Epithelial cell of esophagus (primary cell): ENCODE data around the gene LILRB5.
A peak's percentile ranks its signal among the peaks of the same experiment; 100 is the strongest.
"Not testable (repeated sequence)": the region's sequence is repeated elsewhere in the genome, so short reads cannot be mapped to it uniquely, and the experiment has no call there.

Experiments
- DNase-seq: peaks from one replicate; pipeline ENCODE4 v3.0.0; 2010; ENCODE audit warnings: low read depth
- H3K4me3 ChIP-seq: 2 replicates; pipeline ENCODE4 v1.5.1; 2011; ENCODE audit warnings: mild to moderate bottlenecking, low read length, control low read depth
- CTCF ChIP-seq: IDR thresholded peaks from 2 replicates; pipeline ENCODE4 v1.5.1; 2011; ENCODE audit warnings: low read depth, mild to moderate bottlenecking, low read length, control low read depth, inconsistent platforms; ENCODE audit not compliant: insufficient read depth; ENCODE audit errors: missing control alignments

The LILRB5 gene

GRCh38 chr19:54245936-54246335 is 11.1 kb downstream of the LILRB5 start:
- H3K4me3 ChIP-seq = no peak overlapping the region
- no peak for TF ChIP-seq CTCF
- no peak for DNase-seq

DNA sequence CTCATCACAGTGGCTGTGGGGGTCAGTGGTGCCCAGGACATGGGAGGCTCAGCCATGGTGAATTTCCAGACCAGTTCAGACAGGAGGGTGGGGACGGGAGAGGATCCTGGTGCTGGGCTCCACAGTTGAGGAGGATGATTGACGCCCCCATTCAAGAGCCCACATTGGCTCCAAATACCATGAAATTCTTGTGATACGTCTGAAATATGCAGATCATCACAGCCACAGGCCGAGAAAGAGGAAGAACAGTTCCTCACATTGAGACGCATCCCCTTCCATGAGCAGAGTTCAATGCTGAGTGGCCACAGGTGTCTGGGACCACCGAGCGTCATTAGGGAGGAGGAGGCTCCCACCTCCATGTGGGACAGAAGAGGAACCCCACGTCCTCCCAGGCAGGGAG is 13.3 kb downstream of the LILRB5 start:
- not testable (repeated sequence) for DNase-seq, H3K4me3 ChIP-seq

DNA sequence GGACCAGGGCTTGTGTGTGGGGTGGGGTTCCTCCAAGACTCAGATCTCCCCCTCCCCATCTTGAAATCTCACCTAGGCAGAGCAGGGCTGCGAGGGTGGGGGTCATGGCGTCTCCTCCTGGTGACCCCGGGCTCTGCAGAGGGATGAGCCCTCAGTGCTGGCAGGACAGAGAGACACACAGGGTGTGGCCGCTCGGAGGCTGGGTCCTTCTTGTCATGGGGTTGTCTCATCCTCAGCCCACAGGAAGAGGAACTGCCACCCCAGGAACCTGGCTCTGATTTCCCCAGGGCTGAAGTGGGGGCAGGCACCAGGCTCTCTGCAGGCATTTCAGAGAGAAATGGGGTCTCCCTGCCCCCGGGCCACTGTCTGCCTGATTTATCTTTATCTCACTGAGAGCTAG is 14.4 kb downstream of the LILRB5 start, which contains the start of gene LILRA6:
LILRA6 (minus strand) TSS at position 145 of the 400 bp plus-strand sequence.
- not testable (repeated sequence) for DNase-seq

DNA sequence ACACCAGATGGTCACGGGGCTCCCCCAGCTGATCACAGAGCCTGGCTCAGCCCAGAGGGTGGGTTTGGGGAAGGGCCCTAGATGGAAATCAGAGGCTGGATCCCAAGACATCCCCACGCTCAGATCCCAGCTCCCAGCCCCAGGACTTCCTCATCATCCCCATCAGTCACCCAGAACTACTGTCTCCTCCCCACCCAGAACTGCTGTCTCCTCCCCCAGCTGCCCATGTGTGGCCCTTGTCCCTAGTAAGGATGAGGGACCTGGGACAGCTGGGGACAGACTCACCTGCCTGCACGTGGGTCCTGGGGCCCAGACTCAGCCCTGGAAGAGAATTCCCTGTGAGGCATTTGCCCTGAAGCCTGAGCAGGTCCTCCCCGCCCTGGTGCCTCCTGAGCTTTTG is 14.8 kb downstream of the LILRB5 start:
- H3K4me3 ChIP-seq, DNase-seq: not testable (repeated sequence)

More for the DNA sequence above, 14.4 kb downstream of the LILRB5 start, which contains the start of gene LILRA6:
- not testable (repeated sequence) for H3K4me3 ChIP-seq

- DNase-seq, H3K4me3 ChIP-seq: not testable (repeated sequence)
Measured at GRCh38 chr19:54240372-54241336, 16.4 kb downstream of the LILRB5 start.

DNA sequence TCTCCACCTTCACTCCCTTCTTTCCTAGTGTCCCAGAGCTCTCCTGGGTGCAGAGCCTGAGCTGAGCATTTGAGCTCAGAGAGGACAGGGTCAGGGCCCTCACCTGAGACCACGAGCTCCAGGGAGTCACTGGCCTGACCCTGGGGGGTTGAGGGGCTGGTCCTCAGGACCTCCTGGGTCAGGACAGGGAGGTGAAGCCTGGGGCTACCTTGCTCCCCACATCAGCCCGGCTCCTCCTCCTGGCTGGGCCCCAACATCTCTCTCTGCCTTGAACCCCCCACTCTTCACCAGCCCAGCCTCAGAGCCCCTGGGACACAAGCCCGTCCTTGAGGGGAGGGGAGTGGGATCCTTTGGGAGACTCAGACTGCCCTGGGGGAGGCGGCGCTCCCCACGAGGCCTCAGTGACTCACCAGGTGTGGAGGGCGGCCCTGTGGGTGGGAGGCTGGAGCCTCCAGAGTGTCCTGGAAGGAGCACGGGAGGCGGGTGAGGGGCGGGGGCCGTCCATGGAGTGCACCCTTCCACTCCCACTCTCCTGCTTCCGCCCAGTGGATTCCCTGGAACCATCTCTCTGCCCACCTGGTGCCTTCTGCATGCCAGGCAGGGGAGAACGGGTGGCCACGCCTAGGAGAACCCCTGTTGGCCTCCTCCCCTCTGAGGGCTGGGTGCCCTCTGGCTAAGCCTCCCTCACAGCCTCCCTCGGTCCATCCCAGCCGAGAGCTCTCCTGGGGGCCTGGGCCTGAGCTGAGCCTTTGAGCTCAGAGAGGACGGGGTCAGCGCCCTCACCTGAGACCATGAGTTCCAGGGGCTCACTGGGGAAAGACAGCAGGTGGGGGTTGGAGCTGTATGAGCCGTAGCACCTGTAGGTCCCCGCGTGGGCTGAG is 17.3 kb downstream of the LILRB5 start:
- DNase-seq, H3K4me3 ChIP-seq: not testable (repeated sequence)

DNA sequence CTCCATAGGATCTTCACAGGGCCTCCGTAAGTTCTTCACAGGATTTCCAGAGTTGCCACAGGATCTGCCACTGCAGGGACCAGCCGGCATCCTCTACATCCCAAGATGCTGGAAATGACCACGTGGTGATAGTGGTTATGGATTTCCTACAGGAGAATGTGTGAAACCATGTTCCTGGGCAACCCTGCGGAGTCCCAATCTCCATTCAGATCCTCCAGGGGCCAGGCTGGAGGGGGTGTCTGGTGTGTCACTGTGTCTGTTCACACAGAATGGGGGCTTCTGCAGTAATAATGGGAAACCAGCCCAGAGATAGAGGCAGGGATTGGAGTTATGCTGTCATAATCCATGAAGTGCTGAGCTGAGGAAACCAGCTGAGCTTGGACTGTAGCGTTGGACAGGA is 23.1 kb downstream of the LILRB5 start:
- no peak for DNase-seq

GRCh38 chr19:54231077-54231931 is 25.8 kb downstream of the LILRB5 start:
- H3K4me3 ChIP-seq = no peak overlapping the region
- DNase-seq = peak; percentile 74

More for the DNA sequence above, 23.1 kb downstream of the LILRB5 start:
- no peak for TF ChIP-seq CTCF
- H3K4me3 ChIP-seq = no peak overlapping the region

More at GRCh38 chr19:54231077-54231931, 25.8 kb downstream of the LILRB5 start:
- peak; percentile 85 for TF ChIP-seq CTCF
